Nephron (organoid): ENCODE results near the gene SEMA6D.

Source experiments
- H3K27ac Mint-ChIP-seq, 3 experiments: 2 replicates each; pipeline ENCODE4 v1.8.0; 2020; ENCODE audit warnings: mixed read lengths in 3 of 3, mild to moderate bottlenecking in 2 of 3, moderate library complexity in 1 of 3
- H3K27me3 Mint-ChIP-seq: 2 replicates; pipeline ENCODE4 v1.8.0; 2021; ENCODE audit warnings: low read depth, mild to moderate bottlenecking, moderate library complexity, mixed read lengths
- H3K36me3 Mint-ChIP-seq: 2 replicates; pipeline ENCODE4 v1.8.0; 2020; ENCODE audit warnings: low read depth, mixed read lengths
- H3K4me1 Mint-ChIP-seq: 2 replicates; pipeline ENCODE4 v1.8.0; 2020; ENCODE audit warnings: mixed read lengths
- H3K4me3 Mint-ChIP-seq, 3 experiments: 2 replicates each; pipeline ENCODE4 v1.8.0; 2020; ENCODE audit warnings: mild to moderate bottlenecking in 3 of 3, mixed read lengths in 3 of 3, moderate library complexity in 2 of 3
- H3K9me3 Mint-ChIP-seq: 2 replicates; pipeline ENCODE4 v1.8.0; 2020; ENCODE audit warnings: mixed read lengths
- TF ChIP-seq, protein P1 (sequence below), 3 experiments: fragments of 200-600 bp; sonication (generic); IDR thresholded peaks; one replicate each; pipeline ENCODE4 v1.5.0; 2021; ENCODE audit warnings: antibody characterized with exemption in 3 of 3; ENCODE audit not compliant: unreplicated experiment in 3 of 3

Gene SEMA6D

DNA sequence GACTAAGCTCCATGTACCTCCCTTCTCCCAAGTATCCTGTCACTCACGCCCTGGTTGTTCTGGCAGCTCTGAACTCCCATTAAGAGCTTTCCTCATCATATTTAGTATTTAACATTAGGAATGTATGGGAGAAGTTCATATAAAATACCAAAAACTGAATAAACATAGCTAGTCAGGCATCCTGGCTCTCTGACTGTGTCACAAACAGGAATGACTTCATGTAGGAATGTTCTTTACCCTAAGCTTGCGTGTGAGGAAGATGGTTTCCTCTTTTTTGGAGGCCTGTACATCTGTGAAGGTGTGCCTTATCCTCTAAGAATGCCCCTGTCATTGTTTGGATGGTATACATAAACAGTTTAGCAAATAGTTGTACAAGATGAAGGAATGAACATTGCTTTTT lies 38.6 kb downstream of the SEMA6D start:
- H3K27ac Mint-ChIP-seq = no peak overlapping the region
- H3K4me1 Mint-ChIP-seq = peaks cover 10% of the 10 kb centered on the region
- H3K36me3 Mint-ChIP-seq = peaks cover 82% of the 10 kb centered on the region
- H3K27me3 Mint-ChIP-seq = no peaks in the 10 kb centered on the region
- TF ChIP-seq, protein P1, sequence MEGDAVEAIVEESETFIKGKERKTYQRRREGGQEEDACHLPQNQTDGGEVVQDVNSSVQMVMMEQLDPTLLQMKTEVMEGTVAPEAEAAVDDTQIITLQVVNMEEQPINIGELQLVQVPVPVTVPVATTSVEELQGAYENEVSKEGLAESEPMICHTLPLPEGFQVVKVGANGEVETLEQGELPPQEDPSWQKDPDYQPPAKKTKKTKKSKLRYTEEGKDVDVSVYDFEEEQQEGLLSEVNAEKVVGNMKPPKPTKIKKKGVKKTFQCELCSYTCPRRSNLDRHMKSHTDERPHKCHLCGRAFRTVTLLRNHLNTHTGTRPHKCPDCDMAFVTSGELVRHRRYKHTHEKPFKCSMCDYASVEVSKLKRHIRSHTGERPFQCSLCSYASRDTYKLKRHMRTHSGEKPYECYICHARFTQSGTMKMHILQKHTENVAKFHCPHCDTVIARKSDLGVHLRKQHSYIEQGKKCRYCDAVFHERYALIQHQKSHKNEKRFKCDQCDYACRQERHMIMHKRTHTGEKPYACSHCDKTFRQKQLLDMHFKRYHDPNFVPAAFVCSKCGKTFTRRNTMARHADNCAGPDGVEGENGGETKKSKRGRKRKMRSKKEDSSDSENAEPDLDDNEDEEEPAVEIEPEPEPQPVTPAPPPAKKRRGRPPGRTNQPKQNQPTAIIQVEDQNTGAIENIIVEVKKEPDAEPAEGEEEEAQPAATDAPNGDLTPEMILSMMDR (IDR thresholded peaks at IDR 0.05; ENCODE audit: unreplicated experiment in 3 of 3) = no peak
- H3K4me3 Mint-ChIP-seq = no peak overlapping the region
- peaks cover 38% of the 10 kb centered on the region for H3K9me3 Mint-ChIP-seq

DNA sequence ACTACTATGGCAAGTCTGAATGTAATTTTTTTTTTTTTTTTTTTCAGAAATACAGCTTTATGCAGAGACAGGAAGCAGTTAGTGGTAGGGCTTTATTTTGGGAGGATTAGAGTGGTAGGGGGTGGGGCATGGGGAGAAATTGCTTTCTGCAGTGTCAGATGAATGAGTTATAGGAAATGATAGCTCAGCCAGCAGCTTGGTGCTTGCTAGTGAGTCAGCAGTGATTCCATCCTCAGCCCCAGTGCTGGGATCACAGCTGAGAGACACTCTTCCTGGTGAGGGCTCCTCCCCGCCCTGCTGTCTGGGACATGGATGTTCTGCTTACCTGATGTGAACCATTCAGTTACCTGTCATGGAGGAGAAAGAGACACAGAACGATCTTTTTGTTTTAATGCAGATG lies 39.6 kb downstream of the SEMA6D start:
- Mint-ChIP-seq H3K36me3 (peaks cover 82% of the 10 kb centered on the region), H3K4me3 (no peak overlapping the region), H3K4me1 (peaks cover 10% of the 10 kb centered on the region), H3K27ac (peak overlapping the region in 1 of 3 experiments; percentile 35), H3K27me3 (no peaks in the 10 kb centered on the region), H3K9me3 (peaks cover 34% of the 10 kb centered on the region)
- TF ChIP-seq, protein P1 (IDR thresholded peaks at IDR 0.05; ENCODE audit: unreplicated experiment in 3 of 3) = no peak

DNA sequence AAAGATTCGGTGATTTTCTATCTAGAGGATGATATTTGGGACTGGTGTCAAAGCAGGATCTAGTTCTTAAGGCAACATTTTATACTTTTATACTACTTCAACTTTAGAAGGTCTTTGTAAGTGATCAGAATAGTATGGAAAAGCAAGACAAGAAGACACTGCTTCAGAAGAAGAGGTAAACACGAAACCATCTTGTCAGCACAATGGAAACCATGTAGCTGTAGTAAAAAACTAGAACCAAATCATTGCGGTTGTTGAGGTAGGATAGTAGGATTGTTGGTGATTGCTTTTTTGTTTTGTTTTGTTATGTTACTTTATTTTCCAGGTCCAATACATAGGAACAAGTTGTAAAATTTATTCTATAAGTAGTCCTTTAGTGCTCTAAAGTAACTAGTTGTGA lies 40.0 kb downstream of the SEMA6D start:
- TF ChIP-seq, protein P1 (IDR thresholded peaks at IDR 0.05; ENCODE audit: unreplicated experiment in 3 of 3) = no peak
- Mint-ChIP-seq H3K27ac (peak overlapping the region in 1 of 3 experiments; percentile 35), H3K4me3 (no peak overlapping the region), H3K4me1 (peaks cover 10% of the 10 kb centered on the region), H3K36me3 (peaks cover 82% of the 10 kb centered on the region), H3K9me3 (peaks cover 30% of the 10 kb centered on the region), H3K27me3 (no peaks in the 10 kb centered on the region)

DNA sequence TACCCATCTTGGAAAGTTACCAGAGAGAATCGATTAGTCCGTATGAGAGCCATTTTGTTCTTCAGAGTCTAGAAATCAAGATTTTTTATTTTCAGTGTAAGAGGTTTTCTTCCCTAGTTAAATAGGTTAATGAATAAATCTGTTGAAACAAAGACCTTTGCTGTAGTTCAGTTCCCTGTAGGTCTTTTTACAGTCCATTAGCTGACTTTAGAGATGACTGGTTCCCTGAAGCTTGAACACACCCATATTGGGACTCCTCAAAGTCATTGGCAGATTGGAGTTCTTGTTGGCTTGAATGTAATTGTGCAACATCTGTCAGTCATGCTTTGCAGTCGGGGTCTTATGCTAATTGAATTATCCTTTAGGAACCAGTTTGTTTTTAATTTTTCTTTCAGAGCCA lies 45.3 kb downstream of the SEMA6D start:
- no peak overlapping the region for H3K4me3 Mint-ChIP-seq
- TF ChIP-seq, protein P1 (IDR thresholded peaks at IDR 0.05; ENCODE audit: unreplicated experiment in 3 of 3) = no peak
- H3K27me3 Mint-ChIP-seq = no peaks in the 10 kb centered on the region
- peak overlapping the region; percentile 32 to 50 (median 49) for H3K27ac Mint-ChIP-seq
- no peaks in the 10 kb centered on the region for H3K9me3 Mint-ChIP-seq
- H3K4me1 Mint-ChIP-seq = peaks cover 5% of the 10 kb centered on the region
- H3K36me3 Mint-ChIP-seq = peaks cover 87% of the 10 kb centered on the region

DNA sequence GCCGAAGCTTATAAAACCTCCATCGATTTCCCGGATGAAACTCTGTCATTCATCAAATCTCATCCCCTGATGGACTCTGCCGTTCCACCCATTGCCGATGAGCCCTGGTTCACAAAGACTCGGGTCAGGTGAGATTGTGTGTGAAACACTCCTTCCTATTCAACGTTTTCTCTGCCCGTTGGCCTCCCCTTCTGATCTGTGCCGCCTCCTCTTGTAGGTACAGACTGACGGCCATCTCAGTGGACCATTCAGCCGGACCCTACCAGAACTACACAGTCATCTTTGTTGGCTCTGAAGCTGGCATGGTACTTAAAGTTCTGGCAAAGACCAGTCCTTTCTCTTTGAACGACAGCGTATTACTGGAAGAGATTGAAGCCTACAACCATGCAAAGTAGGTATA lies 47.4 kb downstream of the SEMA6D start:
- no peak overlapping the region for H3K27ac Mint-ChIP-seq
- H3K9me3 Mint-ChIP-seq = no peaks in the 10 kb centered on the region
- peaks cover 95% of the 10 kb centered on the region for H3K36me3 Mint-ChIP-seq
- no peaks in the 10 kb centered on the region for H3K4me1 Mint-ChIP-seq
- no peak overlapping the region for H3K4me3 Mint-ChIP-seq
- no peaks in the 10 kb centered on the region for H3K27me3 Mint-ChIP-seq
- TF ChIP-seq, protein P1 (IDR thresholded peaks at IDR 0.05; ENCODE audit: unreplicated experiment in 3 of 3) = no peak

DNA sequence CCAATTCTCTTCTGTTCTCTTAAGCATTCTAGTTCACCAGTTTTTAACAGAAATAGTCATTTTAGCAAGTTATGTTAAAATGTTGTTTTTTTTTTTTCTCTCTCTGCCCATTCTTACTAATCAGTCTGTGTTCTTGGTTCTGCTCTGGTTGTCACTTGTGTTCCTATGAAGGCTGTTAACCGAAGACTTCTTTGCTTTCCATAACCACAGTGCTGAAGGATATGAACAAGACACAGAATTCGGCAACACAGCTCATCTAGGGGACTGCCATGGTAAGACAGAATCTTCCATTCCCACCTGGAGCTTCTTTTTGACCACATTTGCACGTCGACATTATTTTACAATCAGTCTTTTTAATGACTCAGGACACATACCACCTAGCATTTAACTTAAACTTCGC lies 49.1 kb downstream of the SEMA6D start:
- no peak overlapping the region for H3K4me3 Mint-ChIP-seq
- no peak overlapping the region for H3K27ac Mint-ChIP-seq
- H3K36me3 Mint-ChIP-seq = peaks cover 95% of the 10 kb centered on the region
- H3K9me3 Mint-ChIP-seq = no peaks in the 10 kb centered on the region
- TF ChIP-seq, protein P1 (IDR thresholded peaks at IDR 0.05; ENCODE audit: unreplicated experiment in 3 of 3) = no peak
- no peaks in the 10 kb centered on the region for H3K4me1 Mint-ChIP-seq
- no peaks in the 10 kb centered on the region for H3K27me3 Mint-ChIP-seq
